Loucy (cell line): ENCODE measurements around the gene POLR2F.
"Not testable (repeated sequence)": the region's sequence is repeated elsewhere in the genome, so short reads cannot be mapped to it uniquely, and the experiment has no call there.

Source experiments
- H2AFZ ChIP-seq: fragments of 200-600 bp; sonication (generic); 2 replicates; pipeline ENCODE4 v1.6.0; 2016; ENCODE audit warnings: antibody characterized with exemption, mild to moderate bottlenecking, low read length, moderate library complexity
- H3F3A ChIP-seq: fragments of 200-600 bp; 2 replicates; pipeline ENCODE4 v1.6.0; 2016; ENCODE audit warnings: antibody characterized with exemption, low read depth, mild to moderate bottlenecking
- H3K27me3 ChIP-seq: fragments of 200-600 bp; sonication (generic); 2 replicates; pipeline ENCODE4 v1.6.1; 2014; ENCODE audit warnings: low read length, mild to moderate bottlenecking; ENCODE audit not compliant: insufficient read depth, poor library complexity, severe bottlenecking
- H3K36me3 ChIP-seq: fragments of 200-600 bp; sonication (generic); 2 replicates; pipeline ENCODE4 v1.6.1; 2016; ENCODE audit warnings: low read length; ENCODE audit not compliant: insufficient read depth
- H3K4me1 ChIP-seq: fragments of 200-600 bp; sonication (generic); 2 replicates; pipeline ENCODE4 v1.5.1; 2014; ENCODE audit warnings: low read length, mild to moderate bottlenecking; ENCODE audit not compliant: insufficient read depth, poor library complexity, severe bottlenecking
- H3K4me2 ChIP-seq: fragments of 200-600 bp; sonication (generic); 2 replicates; pipeline ENCODE4 v1.6.0; 2014; ENCODE audit warnings: antibody characterized with exemption, low read length, low read depth, mild to moderate bottlenecking; ENCODE audit not compliant: poor library complexity, severe bottlenecking
- H3K4me3 ChIP-seq: fragments of 200-600 bp; sonication (generic); 2 replicates; pipeline ENCODE4 v1.5.1; 2014; ENCODE audit warnings: low read length, mild to moderate bottlenecking, mixed read lengths; ENCODE audit not compliant: poor library complexity, severe bottlenecking
- H3K79me2 ChIP-seq: fragments of 200-600 bp; sonication (generic); 2 replicates; pipeline ENCODE4 v1.6.1; 2014; ENCODE audit warnings: low read length; ENCODE audit not compliant: insufficient read depth
- H3K9ac ChIP-seq: fragments of 200-600 bp; sonication (generic); 2 replicates; pipeline ENCODE4 v1.6.0; 2014; ENCODE audit warnings: mild to moderate bottlenecking, low read depth, low read length, moderate library complexity; ENCODE audit not compliant: poor library complexity, severe bottlenecking
- H3K9me2 ChIP-seq: fragments of 200-600 bp; sonication (generic); replicated peaks from 2 replicates; pipeline ENCODE4 v1.6.1; 2016; ENCODE audit warnings: low read depth, low read length, mixed read lengths
- H3K9me3 ChIP-seq: fragments of 200-600 bp; sonication (generic); 2 replicates; pipeline ENCODE4 v1.6.1; 2014; ENCODE audit warnings: mild to moderate bottlenecking, antibody characterized with exemption, low read length, low read depth; ENCODE audit not compliant: insufficient read depth
- H4K20me1 ChIP-seq: fragments of 200-600 bp; sonication (generic); 2 replicates; pipeline ENCODE4 v1.6.0; 2014; ENCODE audit warnings: antibody characterized with exemption, low read length, mild to moderate bottlenecking; ENCODE audit not compliant: insufficient read depth, poor library complexity, severe bottlenecking
- EZH2phosphoT487 ChIP-seq: fragments of 200-600 bp; IDR thresholded peaks from 2 replicates; pipeline ENCODE4 v1.6.1; 2018; ENCODE audit warnings: antibody characterized with exemption, mild to moderate bottlenecking, moderate library complexity, borderline replicate concordance
- TF ChIP-seq, protein P1 (sequence below): fragments of 200-600 bp; sonication (generic); conservative IDR thresholded peaks from 2 replicates; pipeline ENCODE4 v1.5.1; 2014; ENCODE audit warnings: mild to moderate bottlenecking, antibody characterized with exemption, low read length

Gene POLR2F

DNA sequence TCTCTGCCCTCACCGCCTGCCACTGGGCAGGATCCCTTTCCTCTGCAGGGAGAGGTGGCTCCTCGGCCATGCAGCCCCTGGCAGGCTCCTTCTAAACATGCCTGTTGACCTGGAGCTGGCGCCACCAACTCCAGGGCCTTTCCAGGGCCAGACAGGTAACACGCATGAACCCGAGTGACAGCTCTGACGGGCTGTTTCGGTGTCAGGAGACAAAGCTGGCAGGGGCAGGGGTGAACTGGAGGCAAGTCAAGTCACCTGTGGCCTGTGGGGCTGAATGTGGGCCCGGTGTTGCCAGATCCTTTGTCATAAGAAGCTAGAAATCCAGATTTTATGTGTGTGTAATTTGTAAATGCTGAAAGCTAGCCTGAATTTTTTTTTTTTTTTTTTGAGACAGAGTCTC, 11.4 kb upstream of the POLR2F start:
- TF ChIP-seq, protein P1, sequence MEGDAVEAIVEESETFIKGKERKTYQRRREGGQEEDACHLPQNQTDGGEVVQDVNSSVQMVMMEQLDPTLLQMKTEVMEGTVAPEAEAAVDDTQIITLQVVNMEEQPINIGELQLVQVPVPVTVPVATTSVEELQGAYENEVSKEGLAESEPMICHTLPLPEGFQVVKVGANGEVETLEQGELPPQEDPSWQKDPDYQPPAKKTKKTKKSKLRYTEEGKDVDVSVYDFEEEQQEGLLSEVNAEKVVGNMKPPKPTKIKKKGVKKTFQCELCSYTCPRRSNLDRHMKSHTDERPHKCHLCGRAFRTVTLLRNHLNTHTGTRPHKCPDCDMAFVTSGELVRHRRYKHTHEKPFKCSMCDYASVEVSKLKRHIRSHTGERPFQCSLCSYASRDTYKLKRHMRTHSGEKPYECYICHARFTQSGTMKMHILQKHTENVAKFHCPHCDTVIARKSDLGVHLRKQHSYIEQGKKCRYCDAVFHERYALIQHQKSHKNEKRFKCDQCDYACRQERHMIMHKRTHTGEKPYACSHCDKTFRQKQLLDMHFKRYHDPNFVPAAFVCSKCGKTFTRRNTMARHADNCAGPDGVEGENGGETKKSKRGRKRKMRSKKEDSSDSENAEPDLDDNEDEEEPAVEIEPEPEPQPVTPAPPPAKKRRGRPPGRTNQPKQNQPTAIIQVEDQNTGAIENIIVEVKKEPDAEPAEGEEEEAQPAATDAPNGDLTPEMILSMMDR, result no peak
- no peak for TF ChIP-seq EZH2phosphoT487
- no peaks in the 10 kb centered on the region for H3K4me1 ChIP-seq

DNA sequence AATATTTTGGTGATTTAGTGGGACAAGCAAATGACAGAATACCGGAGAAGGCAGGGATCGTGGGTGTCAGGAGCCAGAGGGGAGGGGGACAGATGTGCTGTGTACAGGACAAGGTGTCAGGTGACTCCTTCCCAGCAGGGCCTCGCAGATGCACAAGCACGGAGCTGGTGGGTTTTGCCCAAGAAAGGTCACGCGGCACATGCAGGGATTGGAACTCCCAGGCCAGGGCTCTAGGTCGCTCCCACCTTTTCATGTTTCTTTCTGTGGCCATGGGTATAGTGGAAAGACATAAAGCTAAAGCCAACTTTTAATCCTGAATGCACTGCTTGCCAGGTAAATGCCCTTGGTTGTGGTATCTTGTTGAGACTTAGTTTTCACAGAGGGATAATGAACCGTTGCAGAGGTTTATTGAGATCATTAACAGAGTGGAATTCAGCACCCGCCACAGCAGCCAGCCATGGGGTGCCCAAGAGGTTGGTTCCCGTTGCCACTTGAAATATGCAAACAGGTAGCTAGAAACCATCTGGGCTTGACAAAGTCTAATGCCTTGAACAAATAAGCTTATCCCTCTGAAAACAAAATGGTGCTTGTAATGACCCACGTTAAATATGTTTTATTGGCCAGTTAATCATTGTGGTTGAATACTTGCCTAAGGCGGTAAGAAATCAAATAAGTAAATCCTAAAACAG, 10.2 kb upstream of the POLR2F start:
- Histone ChIP-seq H3K27me3 (no peaks in the 10 kb centered on the region), H3K4me1 (no peaks in the 10 kb centered on the region), H3K9me3 (no peaks in the 10 kb centered on the region), H3K4me3 (no peak overlapping the region), H3K36me3 (no peaks in the 10 kb centered on the region; the same call in 1 of the 2 replicates), H3K9ac (no peak overlapping the region), H4K20me1 (no peaks in the 10 kb centered on the region), H2AFZ (no peak overlapping the region), H3F3A (no peaks in the 10 kb centered on the region), H3K4me2 (no peak overlapping the region), H3K79me2 (no peaks in the 10 kb centered on the region), H3K9me2 (no peaks in the 10 kb centered on the region)
- TF ChIP-seq, protein P1, result no peak
- TF ChIP-seq EZH2phosphoT487, result no peak

More for the DNA sequence above, 11.4 kb upstream of the POLR2F start:
- Histone ChIP-seq H3K27me3 (no peaks in the 10 kb centered on the region), H3K9me3 (no peaks in the 10 kb centered on the region), H3F3A (no peaks in the 10 kb centered on the region), H3K79me2 (no peaks in the 10 kb centered on the region), H2AFZ (no peak overlapping the region), H3K4me3 (no peak overlapping the region), H3K9me2 (no peaks in the 10 kb centered on the region), H3K36me3 (peaks cover 5% of the 10 kb centered on the region; the same call in 1 of the 2 replicates), H4K20me1 (no peaks in the 10 kb centered on the region), H3K9ac (no peak overlapping the region), H3K4me2 (no peak overlapping the region)

DNA sequence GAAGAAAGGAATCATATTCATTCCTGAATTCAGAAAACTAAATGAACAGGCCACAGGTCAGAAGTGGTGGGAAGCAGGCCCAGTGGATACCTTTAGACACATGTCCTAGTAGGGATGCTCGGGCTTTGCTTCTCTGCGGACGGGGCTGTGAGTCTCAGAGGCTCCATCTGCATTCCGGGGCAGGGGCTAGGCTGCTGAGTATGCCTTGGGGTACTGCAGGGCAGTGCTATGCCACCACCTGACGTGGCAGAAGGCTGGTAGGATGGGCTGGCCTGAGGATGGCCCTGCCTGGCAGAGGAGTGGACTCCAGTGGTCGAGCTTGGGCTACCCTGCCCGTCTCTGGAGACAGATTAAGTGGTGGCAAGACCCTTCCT, 9.7 kb upstream of the POLR2F start:
- no peaks in the 10 kb centered on the region for H3K9me3 ChIP-seq
- H4K20me1 ChIP-seq, result no peaks in the 10 kb centered on the region
- H3K4me2 ChIP-seq, result no peak overlapping the region
- no peaks in the 10 kb centered on the region for H3F3A ChIP-seq
- H3K9ac ChIP-seq, result no peak overlapping the region
- no peak overlapping the region for H2AFZ ChIP-seq
- no peaks in the 10 kb centered on the region for H3K27me3 ChIP-seq
- H3K4me3 ChIP-seq, result no peak overlapping the region
- TF ChIP-seq, protein P1, result no peak
- TF ChIP-seq EZH2phosphoT487, result no peak
- no peaks in the 10 kb centered on the region for H3K4me1 ChIP-seq
- no peaks in the 10 kb centered on the region; the same call in 1 of the 2 replicates for H3K36me3 ChIP-seq
- H3K9me2 ChIP-seq, result no peaks in the 10 kb centered on the region
- H3K79me2 ChIP-seq, result no peaks in the 10 kb centered on the region

DNA sequence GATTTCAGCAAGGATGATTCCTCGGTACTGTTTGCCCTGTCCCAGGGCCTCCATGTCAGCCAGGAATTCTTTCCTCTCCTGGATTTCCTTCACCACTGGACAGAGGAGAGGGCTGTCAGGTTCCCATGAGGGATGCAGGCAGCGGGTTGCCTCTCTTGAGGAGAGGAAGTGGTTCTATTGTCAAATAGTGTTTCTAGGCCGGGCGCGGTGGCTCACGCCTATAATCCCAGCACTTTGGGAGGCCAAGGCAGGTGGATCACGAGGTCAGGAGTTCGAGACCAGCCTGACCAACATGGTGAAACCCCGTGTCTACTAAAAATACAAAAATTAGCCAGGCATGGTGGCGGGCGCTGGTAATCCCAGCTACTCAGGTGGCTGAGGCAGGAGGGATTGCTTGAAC, 9.1 kb upstream of the POLR2F start:
- H3K4me3 ChIP-seq, H3K4me1 ChIP-seq: not testable (repeated sequence)

DNA sequence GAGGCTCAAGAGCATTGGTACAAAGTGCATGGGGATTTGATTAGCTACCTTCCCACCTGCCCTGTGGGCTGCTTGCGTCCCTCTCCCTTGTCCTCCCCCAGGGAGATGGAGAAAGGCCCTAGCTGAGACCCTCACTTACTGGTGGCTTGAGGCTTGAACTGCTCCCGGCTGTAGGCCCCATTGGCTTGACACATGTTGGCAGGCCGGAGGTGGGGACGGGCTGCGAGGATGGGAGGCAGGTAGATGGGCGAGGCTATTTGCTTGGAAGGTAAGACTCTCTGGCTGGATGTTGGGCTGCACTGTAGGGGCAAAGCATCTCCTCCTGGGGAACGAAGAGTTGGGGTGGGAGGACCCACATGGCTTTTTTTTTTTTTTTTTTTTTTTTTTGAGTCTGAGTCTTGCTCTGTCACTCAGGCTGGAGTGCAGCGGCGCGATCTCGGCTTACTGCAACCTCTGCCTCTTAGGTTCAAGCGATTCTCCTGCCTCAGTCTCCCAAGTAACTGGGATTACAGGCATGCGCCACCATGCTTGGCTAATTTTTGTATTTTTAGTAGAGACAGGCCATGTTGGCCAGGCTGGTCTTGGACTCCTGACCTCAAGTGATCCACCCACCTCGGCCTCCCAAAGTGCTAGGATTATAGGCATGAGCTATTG, 6.2 kb upstream of the POLR2F start:
- H3K27me3 ChIP-seq, H3K4me2 ChIP-seq, H3F3A ChIP-seq, H3K9ac ChIP-seq, H3K79me2 ChIP-seq, H3K4me1 ChIP-seq, H3K4me3 ChIP-seq, H4K20me1 ChIP-seq, H3K9me2 ChIP-seq, H3K36me3 ChIP-seq, H2AFZ ChIP-seq, H3K9me3 ChIP-seq: not testable (repeated sequence)

More for the DNA sequence above, 9.1 kb upstream of the POLR2F start:
- H3K9ac ChIP-seq, H4K20me1 ChIP-seq, H2AFZ ChIP-seq, H3K9me3 ChIP-seq, H3K36me3 ChIP-seq, H3K4me2 ChIP-seq, H3K79me2 ChIP-seq, H3K27me3 ChIP-seq, H3K9me2 ChIP-seq, H3F3A ChIP-seq: not testable (repeated sequence)
